ENCODE measurements around the gene GAS1. TPM values are rescaled to one million over a fixed set of nuclear protein-coding genes. Genes with fewer than 3 reads are reported as not detected.

GAS1 gene
- total RNA-seq, 1 donor from 2014 or later, result 11.0 TPM

DNA sequence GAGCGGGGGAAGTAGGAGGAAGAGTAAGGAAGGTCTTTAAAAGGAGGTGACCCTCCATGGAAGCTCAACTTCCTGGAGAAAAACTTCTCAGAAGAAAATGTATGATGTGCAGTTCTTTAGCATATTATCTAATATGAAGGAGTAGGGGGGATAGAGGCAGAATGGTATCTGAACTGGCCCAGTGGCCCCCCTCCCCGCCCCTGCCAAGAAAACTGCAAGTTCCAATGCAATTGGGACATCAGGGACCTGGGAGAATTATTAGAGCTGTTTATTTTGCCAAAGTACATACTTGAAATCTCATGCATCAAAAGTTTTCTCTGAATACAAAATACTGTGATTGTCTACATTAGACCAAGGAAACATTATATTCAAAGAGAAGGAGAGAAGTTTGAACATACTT lies 40.6 kb upstream of the GAS1 start:
- intact Hi-C loops (cut with micrococcal nuclease), result no loop called here
- Histone ChIP-seq H3K27me3 (ENCODE audit: low read depth) (peaks cover 3% of the 10 kb centered on the region), H3K4me1 (no peaks in the 10 kb centered on the region), H3K36me3 (no peaks in the 10 kb centered on the region), H3K27ac (replicated peaks) (no peak overlapping the region), H3K9me3 (replicated peaks) (no peaks in the 10 kb centered on the region), H3K4me3 (no peak overlapping the region)
- TF ChIP-seq, protein P1, sequence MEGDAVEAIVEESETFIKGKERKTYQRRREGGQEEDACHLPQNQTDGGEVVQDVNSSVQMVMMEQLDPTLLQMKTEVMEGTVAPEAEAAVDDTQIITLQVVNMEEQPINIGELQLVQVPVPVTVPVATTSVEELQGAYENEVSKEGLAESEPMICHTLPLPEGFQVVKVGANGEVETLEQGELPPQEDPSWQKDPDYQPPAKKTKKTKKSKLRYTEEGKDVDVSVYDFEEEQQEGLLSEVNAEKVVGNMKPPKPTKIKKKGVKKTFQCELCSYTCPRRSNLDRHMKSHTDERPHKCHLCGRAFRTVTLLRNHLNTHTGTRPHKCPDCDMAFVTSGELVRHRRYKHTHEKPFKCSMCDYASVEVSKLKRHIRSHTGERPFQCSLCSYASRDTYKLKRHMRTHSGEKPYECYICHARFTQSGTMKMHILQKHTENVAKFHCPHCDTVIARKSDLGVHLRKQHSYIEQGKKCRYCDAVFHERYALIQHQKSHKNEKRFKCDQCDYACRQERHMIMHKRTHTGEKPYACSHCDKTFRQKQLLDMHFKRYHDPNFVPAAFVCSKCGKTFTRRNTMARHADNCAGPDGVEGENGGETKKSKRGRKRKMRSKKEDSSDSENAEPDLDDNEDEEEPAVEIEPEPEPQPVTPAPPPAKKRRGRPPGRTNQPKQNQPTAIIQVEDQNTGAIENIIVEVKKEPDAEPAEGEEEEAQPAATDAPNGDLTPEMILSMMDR (IDR thresholded peaks at IDR 0.05; ENCODE audit: borderline replicate concordance), result no peak
- no peak for DNase-seq

DNA sequence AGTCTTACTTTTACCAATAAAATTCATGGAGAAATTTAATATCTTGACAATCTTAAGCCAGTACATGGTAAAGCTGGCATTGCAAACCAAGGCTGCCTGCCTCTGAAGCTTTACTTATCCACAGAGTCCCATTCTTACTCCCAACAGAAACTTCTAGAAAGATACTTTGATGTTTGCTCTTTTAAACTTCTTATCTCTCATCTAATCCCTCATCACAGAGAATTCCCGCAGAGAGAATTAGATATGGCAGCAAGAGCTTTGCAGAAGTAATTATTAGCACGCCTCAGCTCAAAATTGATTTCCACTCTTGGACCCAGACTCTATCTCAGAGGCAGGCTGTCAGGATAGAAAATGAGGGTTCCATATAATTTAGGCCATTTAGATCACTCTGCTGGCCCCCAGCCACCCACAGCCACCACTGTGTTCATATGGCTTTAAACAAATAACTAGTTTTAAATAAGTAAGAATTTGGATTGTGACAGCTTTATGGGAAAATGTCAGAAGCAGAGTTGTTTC lies 37.9 kb upstream of the GAS1 start:
- TF ChIP-seq, protein P1 (IDR thresholded peaks at IDR 0.05; ENCODE audit: borderline replicate concordance), result no peak
- intact Hi-C loops (cut with micrococcal nuclease), result no loop called here
- H3K27ac ChIP-seq (replicated peaks), result no peak overlapping the region
- no peak for DNase-seq
- no peaks in the 10 kb centered on the region for H3K27me3 ChIP-seq (ENCODE audit: low read depth)
- no peaks in the 10 kb centered on the region for H3K36me3 ChIP-seq
- no peak overlapping the region for H3K4me3 ChIP-seq
- no peaks in the 10 kb centered on the region for H3K9me3 ChIP-seq (replicated peaks)
- no peaks in the 10 kb centered on the region for H3K4me1 ChIP-seq

DNA sequence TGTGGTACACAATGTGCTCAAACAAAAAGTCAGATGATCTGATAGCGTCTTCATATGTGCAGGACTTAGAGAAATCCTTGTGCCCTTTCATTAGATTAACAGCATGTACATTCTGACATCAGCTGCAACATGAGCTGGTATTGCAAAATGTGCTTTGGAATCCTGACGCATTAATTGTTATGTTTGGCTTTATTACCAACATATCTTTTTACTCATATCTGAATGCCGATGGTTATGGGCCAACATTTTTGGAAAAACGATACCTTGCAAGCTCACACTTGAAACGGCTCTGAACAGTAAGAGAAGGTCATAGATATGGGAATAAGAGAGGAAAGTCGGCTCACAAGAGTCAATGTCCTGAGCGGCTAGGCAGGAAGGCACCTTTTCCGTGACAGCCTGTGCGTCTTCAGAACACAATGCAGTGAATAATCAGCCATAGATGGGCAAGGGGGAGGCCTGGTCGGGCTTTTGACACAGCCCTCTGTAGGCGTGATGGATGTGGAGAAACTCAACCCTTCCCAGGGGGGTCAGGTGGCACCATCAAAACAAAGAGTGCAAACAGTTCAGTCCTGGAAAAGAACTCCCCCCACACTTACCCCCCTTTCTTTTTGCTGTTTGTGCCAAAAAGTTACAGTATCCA lies 36.4 kb upstream of the GAS1 start:
- Histone ChIP-seq H3K27ac (replicated peaks) (peak overlapping the region; percentile 50), H3K27me3 (ENCODE audit: low read depth) (no peaks in the 10 kb centered on the region), H3K4me3 (no peak overlapping the region), H3K4me1 (peaks cover 2% of the 10 kb centered on the region), H3K36me3 (no peaks in the 10 kb centered on the region), H3K9me3 (replicated peaks) (no peaks in the 10 kb centered on the region)
- TF ChIP-seq, protein P1 (IDR thresholded peaks at IDR 0.05; ENCODE audit: borderline replicate concordance), result no peak
- peak; percentile 17 for DNase-seq
- intact Hi-C loops (cut with micrococcal nuclease), result no loop called here

DNA sequence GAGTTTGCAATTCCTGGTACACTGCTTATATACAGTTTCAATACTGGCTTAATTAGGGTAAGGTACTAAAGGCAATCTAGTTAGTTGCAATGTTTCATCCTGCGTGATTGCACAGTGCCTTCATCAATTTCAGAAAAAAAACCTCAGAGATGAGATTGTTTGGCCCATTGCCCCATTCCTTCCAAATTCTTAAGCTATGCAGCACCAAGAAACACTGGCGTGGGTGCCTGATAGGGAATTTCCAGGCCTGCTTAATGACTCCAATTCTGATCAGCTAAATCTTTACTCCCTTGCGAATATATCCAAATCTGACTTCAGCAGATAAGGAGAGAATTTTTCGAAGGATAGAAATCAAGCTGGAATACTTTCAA lies 35.9 kb upstream of the GAS1 start:
- no peak for DNase-seq
- intact Hi-C loops (cut with micrococcal nuclease), result no loop called here
- Histone ChIP-seq H3K36me3 (no peaks in the 10 kb centered on the region), H3K27ac (replicated peaks) (peak overlapping the region; percentile 50), H3K4me3 (no peak overlapping the region), H3K9me3 (replicated peaks) (no peaks in the 10 kb centered on the region), H3K4me1 (peaks cover 3% of the 10 kb centered on the region), H3K27me3 (ENCODE audit: low read depth) (no peaks in the 10 kb centered on the region)
- TF ChIP-seq, protein P1 (IDR thresholded peaks at IDR 0.05; ENCODE audit: borderline replicate concordance), result no peak

DNA sequence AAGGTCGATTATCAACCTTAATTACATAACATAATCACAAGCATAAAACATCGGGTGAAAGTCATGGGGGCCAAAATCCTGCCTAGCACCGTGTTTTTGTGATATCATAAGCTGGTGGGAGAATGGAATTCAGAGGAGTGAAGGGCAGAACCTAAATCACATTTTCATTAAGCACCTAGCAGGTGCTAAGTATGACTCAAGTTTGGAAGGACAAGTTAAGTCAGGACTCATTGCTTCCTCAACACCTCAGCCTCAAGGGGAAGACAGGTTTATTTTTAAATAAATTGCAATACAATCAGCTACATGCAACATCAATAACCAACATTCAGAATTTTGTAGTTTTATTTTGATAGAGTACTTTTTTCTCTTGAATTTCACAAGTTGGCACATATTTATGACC lies 33.5 kb upstream of the GAS1 start:
- Histone ChIP-seq H3K9me3 (replicated peaks) (no peaks in the 10 kb centered on the region), H3K4me3 (no peak overlapping the region), H3K4me1 (peaks cover 3% of the 10 kb centered on the region), H3K27me3 (ENCODE audit: low read depth) (no peaks in the 10 kb centered on the region), H3K27ac (replicated peaks) (no peak overlapping the region), H3K36me3 (no peaks in the 10 kb centered on the region)
- TF ChIP-seq, protein P1 (IDR thresholded peaks at IDR 0.05; ENCODE audit: borderline replicate concordance), result no peak
- intact Hi-C loops (cut with micrococcal nuclease), result no loop called here
- no peak for DNase-seq

Measured in left ventricle myocardium inferior (tissue), 1 donor.